ENCODE results near the gene FBXO17.

FBXO17 gene

GRCh38 chr19:38891771-38892170 is 83.8 kb downstream of the FBXO17 start:
- no peak for DNase-seq (ENCODE audit: low spot score)

Data from RKO (cell line).